CD4-positive, alpha-beta T cell treated with Interleukin-10 for 1 hour (primary cell): ENCODE measurements around the gene RAB11FIP4.

ENCODE experiments used
- DNase-seq: peaks from one replicate; pipeline ENCODE4 v3.0.0-alpha.2; 2020

RAB11FIP4 gene

DNA sequence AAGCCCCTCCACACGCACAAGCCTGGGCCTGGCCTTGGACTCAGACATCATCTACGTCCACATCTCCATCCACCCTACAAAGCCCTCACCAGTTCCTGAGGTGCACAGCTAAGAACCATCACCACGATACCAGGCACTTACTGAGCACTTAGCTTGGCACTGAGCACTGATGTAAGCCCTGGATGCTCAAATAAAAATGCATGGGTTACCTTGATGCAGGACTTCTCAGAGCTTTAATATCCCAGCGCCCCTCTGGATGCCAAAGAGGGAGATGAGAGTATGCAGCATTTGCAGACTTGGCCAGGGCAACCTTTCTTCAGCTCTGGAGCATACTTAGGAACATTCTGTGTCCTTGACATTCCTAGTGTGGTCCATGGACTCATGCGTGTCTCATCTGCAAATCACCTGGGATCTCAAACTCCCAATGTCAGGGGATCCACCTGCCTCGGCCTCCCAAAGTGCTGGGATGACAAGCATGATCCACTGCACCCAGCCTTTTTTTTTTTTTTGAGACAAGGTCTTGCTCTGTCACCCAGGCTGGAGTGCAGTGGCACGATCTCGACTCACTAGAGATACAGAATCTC, 69.8 kb downstream of the RAB11FIP4 start:
- DNase-seq: no peak

DNA sequence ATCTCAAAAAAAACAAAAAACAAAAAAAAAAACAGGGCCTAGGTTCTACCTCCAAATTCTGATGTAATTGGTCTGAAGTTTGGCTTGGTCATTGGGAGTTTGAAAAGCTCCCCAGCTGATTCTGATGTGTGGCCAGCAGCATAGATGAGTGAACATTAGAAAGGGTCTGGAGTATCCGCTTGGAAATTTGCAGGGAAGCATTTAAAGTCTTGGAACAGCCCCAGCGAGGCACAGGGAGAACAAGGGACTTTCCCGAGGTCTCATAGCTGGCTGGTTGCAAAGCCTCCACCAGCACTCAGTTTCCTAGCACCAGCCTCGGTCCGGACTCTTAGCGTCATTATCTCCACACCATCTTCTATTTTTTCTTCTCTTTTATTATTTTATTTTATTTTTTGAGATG, 70.8 kb downstream of the RAB11FIP4 start:
- DNase-seq: no peak

DNA sequence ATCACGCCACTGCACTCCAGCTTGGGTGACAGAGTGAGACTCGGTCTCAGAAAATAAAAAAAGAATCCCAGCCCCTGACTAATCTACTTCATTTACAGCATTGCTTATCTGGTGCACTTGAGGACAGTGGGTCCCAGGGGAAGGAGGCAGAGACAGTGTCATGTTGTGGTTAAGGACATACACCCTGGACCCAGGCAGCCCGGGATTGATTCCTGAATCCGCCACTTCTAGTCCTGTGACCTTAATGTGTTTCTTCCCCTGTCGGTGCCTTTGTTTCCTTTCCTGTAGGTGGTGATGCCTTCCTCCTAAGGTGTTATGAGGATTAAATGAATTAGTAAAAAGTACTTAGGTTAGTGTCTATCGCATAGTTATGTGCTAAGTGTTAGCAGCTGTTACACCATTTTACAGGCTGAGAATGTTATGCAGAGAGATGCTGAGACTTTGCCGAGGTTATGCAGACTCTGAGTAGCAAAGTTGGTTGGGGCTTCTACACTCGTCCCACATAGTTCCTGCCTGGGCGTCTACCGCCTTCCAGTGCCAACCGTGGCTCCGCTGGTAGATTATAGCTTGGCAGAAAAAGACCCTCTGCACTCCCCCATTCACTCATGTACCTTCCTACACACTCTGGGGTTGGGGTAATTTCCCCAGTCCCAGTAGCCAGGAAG, 74.8 kb downstream of the RAB11FIP4 start:
- no peak for DNase-seq

- DNase-seq: no peak
Observed at GRCh38 chr17:31467502-31468256, 76.2 kb downstream of the RAB11FIP4 start.

GRCh38 chr17:31469959-31470358, 78.5 kb downstream of the RAB11FIP4 start:
- no peak for DNase-seq

DNA sequence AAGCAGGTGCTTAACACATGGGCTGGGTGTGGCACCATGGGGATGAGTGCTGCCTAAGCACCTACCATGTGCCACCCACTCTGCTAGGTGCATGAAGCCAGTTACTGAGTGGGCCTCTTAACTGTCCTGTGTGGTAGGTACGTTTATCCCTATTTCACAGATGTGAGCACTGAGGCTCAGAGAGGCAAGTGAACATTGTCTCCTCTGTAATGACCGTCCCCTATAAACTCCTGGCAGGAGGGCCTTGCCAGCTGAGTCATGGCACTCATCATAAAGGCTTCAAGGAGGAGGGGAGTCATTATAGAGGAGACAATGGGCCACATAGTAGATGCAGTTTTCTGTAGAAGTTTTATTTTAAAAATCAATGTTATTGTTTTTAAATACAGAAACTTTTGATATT, 79.1 kb downstream of the RAB11FIP4 start:
- no peak for DNase-seq

DNA sequence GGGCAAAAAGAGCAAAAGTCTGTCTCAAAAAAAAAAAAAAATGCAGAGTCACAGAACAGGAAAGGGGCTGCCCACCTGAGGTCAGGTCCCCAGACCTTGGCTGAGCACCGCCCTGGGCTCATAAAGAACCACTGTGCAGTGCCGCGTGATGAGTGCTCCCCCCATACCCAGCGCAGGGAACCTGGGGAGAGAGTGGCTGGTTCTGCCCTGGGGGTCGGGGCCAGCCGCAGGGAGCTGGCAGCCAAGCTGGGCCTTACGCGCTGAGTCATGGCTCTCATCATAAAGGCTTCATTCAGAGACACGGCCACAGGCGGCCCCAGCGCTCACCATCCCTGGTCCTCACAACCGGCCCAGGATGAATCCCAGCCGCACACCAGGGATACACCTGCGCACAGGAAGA, 80.7 kb downstream of the RAB11FIP4 start:
- no peak for DNase-seq

- DNase-seq: no peak
Observed at GRCh38 chr17:31475378-31476162, 84.1 kb downstream of the RAB11FIP4 start.

- DNase-seq: no peak
Observed at GRCh38 chr17:31476525-31477416, 85.3 kb downstream of the RAB11FIP4 start.

DNA sequence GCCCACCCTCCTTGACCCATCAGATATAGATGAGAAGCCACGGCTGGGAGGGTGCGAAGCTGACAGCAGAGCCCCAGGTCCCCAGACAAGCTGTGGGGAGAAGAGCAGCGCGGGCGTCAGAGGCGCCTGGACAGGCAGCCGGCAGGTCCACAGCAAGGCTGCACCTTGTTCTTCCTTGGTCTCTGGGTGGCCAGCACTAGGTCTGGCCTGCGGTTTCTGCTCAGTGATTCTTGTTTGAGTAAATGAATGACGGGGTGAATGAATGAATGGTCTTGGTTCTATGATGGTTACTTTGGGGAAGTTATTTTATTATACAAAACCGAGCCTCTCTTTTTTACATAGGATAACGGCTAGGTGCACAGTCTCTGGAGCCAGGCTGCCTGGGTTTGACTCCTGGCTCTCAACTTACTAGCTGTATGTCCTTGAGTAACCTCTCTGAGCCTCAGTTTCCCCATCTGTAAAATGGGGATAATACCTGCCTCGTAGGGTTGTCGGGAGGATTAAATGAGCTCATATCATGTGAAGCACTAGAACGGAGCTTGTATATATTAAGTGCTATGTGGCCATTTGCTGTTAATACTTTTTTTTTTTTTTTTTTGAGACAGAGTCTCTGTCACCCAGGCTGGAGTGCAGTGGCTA, 86.1 kb downstream of the RAB11FIP4 start:
- DNase-seq: no peak

DNA sequence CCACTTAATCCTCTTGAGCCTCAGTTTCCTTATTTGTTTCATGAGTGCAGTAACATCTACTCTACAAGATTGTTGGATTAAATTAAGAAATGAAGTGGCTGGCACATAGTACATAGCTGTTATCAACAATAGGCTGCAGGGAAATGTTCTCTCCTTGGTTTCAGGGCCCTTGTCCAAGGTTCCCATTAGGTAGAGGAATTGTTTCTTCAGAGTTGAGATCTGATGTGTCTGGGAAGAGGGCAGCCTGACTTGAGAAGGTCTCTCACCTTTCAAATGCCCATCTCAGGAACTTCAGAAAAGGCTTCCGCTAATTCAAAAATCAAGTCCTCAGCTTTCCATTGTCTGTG, 87.6 kb downstream of the RAB11FIP4 start:
- no peak for DNase-seq

GRCh38 chr17:31479524-31479923, 88.0 kb downstream of the RAB11FIP4 start:
- DNase-seq: no peak

DNA sequence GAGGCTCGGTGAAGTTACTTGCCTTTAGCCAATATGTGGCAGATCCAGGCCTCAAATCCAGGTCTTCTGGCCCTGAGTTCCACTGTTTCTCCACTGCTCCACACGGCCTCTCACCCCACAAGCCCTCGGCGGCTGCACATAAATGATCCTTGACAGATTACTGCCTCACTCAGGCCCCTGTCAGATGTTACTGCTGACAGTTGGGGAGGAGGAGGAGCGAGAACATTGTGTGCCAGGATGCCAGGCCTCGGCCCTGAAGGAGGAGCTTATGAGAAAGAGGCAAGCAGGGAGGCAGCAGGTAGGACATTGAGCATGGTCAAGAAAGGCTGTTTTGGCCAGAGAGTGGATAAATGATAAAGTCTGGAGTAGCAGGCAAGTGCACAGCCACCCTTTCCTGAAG, 88.6 kb downstream of the RAB11FIP4 start:
- DNase-seq: no peak

DNA sequence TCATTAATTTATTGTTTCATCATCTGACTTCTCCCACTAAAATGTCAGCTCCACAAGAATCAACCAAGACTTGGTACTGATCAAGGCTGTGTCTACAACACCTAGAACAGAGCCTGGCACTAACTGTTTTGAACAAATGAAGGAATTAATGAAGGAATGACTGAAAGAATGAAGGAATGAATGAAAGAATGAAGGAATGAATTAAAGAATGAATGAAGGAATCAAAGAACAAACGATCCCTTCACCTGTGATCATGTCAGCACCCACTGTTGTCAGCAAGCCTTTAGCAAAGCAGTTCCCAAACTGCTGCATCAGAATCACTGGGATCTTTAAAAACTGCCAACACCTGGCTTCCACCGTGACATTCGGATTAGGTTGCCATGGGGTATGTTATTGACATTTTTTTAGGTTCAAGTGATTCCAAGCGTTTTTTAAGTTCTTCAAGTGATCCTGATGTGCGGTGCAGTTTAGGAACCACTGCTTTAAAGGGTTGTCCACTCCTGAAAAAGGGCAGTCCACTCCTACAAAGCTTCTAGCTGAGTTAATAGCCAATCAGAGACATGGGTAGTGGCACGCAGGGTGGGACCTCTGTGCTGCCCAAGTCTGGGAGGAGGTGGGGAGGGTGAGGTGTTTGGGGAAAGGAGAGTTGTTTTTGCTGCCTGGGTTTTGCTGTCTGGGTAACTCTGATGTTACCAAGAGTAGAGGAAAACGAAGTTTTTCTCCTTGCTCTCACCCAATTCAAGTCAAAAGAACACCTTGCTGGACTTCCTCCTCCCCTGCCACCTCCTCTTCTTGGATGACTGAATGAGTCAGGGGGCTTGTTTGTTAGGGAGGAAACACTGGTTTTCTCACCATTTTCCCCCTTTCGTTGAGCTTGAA, 89.7 kb downstream of the RAB11FIP4 start:
- DNase-seq: no peak

GRCh38 chr17:31481783-31482081, 90.3 kb downstream of the RAB11FIP4 start:
- no peak for DNase-seq

- no peak for DNase-seq
Observed at GRCh38 chr17:31484821-31485220, 93.3 kb downstream of the RAB11FIP4 start.

- no peak for DNase-seq
Observed at GRCh38 chr17:31486351-31487062, 95.0 kb downstream of the RAB11FIP4 start.

DNA sequence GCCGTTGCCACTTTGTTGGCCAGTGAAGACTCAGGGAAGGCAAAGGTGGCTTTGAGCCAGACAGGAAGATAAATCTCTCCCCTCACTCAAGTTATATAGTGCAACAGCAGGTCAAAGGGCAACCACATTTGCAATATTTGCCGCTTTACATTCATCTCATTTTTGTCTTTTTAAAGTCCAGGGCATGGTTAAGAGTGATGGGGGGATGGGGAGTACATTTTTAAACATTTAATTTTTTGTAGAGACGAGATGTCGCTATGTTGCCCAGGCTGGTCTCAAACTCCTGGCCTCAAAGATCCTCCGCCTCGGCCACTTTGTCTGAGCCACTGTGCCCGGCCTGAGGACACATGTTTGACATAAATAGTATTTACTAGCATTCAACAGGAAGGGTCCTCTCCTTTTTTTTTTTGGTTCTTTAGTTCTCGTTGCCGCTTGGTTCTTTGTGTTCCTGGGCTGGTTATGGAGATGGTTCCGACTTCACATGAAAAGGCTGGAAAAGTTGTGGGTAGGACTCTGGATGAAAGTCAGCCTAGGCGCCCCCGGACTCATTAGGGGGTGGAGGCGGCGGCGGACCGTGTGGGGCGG, 95.7 kb downstream of the RAB11FIP4 start:
- DNase-seq: no peak

DNA sequence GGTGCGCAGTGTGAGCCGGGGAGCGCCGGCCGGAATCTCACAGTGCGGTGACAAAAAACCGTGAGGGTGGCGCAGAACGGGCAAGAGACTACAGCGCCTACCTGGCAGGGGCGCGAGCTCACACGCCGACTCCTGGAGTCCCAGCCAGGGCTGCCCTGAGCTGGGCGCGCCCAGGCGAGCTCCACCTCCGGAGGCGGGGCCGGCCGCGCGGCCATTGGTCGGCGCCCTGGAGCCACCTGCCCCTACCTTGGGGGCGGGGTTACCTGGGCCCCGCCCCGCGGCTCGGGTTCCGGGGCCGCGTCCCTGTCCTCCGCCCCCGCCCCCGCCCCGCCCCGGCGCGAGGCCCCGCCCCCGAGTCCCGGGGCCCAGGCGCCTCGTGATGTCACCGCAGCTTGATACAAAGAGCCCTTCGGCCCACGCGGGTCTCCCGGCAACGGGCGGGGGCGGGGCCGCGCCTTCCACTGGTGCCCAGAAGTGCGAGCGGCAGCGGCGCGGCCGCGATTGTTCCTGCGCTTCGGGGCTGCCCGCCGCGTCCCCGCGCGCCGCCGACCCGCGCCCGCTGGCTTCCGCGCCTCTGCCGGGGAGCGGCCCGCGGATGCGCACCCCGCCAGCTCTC, 96.3 kb downstream of the RAB11FIP4 start:
- peak; percentile 97 for DNase-seq
